Measurements from ENCODE around the gene ESYT2.

Gene ESYT2

DNA sequence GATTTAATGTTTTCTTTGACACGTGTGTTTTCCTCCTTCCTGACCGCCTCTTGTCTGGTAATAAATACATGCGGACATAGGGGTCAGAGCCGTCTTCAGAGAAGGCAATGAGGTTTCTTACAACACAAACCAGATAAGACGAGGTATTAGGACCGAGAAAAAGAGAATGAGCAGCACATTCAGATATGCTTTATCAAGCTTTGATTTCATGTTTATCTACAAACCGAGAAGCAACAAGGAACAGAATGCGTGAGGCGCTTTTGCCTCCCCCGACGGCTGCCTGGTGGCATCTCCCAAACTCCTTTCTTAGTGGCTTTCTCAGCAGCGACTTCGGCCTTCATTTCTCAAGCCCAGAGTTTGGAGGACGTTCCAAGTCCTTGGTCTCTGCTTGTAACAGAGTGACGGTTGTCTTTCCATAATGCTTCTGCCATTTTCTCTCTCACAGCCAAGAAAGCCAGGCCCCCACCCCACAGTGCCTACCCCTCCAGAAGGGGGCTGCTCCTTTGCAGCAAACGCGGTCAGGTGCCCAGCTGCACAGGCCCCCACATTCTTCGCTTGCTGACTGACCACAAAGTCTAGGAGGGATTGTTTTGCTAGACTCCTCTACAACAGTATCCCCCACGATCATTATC is 92.1 kb downstream of the ESYT2 start:
- DNase-seq: no peak

DNA sequence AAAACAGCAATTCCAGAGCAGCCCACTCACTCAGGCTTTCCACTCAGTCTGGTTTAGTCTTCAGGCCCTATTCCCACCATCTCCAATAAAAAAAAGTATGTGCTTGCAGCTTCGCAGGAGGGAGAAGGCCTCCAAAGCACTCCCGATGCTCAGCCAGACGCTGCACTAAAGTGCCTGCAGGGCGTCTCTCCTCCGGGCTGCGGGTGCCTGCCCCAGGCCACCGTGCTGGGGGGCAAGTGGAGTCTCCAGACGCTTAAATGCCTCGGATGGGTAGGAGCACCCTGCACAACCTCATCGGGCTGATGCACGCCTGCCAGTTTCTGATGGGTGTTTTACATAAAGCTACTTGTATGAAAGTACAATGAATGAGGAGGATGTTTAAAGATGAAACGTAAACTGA is 93.4 kb downstream of the ESYT2 start:
- DNase-seq: no peak

GRCh38 chr7:158734861-158735260 is 94.4 kb downstream of the ESYT2 start:
- DNase-seq: no peak

DNA sequence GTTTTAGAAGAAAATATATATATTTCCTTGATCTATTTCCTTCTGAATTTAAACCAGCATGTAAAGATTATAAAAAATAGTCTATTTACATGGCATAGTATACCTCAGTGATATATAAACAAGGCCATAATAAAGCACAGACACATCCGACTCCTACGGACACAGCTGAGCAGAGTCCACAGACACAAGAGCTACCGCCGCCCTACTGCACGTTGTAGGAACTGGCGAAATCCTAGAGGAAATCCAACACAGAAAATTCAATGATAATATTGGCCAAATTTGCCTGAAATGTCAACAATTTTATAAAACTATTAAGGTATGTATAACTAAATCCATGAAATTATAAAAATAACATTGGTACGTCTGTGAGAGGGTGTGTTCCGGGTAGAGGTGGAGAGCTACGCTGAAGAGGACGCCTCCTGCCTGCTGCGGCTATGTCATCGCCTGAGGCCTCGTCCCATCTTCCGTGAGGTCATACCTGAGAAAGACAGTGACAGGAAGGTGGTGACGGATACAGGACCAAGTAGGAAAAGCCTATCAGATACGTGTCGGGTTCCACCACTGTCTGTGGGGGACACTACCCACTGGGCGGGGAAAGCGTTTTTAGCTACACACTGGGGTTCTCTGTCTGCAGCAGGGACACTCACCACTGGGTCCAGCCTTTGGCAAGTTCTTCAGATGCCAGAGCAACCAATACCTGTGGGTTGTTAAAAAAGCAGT is 95.4 kb downstream of the ESYT2 start:
- DNase-seq: no peak

DNA sequence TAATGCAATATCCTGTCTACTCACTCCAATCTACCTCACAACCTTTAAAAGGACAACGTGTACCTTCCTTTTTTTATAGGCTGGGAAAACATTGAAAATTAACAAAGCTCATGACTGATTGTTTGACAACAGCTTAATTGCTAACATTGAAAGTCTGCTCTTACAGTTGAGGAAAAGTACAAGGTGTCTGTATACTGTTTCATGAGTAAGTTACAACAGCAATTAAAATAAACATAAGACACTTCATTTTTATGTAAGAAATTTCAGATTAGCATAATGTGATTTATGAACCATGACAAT is 96.1 kb downstream of the ESYT2 start:
- no peak for DNase-seq

GRCh38 chr7:158732494-158733219 is 96.7 kb downstream of the ESYT2 start:
- no peak for DNase-seq

GRCh38 chr7:158731761-158732160 is 97.5 kb downstream of the ESYT2 start:
- DNase-seq: no peak

- no peak for DNase-seq
These were observed 98.6 kb downstream of the ESYT2 start for GRCh38 chr7:158730383-158731346.

DNA sequence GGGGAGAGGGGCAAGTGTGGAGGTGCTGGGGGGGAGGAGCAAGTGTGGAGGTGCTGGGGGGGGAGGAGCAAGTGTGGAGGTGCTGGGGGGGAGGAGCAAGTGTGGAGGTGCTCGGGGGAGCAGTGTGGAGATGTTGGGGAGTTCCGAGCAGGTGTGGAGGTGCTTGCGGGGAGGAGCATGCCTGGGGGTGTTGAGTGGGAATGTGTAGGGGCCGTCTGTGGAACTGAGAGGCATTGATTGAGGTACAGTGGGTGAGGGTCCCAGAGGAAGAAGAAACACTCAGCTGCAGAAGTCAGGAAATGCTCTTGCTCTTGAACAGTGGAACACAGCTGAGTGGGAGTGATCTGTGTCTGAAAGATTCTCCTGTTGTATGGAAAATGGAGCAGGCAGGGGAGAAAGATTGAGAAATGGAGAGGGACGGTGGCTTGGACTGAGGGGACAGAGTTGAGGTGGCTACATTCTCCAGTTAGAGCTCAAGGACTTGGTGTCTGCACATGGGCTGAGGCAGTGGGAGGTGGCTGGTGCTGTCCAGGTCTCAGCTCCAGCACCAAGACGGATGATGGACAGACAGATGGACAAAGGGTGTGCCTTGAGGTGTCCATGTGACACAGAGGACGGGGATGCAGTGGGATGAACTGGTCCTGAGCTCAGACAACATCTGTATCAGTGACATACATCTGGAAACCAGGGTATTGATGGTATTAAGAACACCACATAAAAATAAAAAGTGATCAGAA is 99.5 kb downstream of the ESYT2 start:
- no peak for DNase-seq

GRCh38 chr7:158728911-158729645 is 100.2 kb downstream of the ESYT2 start:
- no peak for DNase-seq

GRCh38 chr7:158727690-158728089 is 101.6 kb downstream of the ESYT2 start:
- no peak for DNase-seq

DNA sequence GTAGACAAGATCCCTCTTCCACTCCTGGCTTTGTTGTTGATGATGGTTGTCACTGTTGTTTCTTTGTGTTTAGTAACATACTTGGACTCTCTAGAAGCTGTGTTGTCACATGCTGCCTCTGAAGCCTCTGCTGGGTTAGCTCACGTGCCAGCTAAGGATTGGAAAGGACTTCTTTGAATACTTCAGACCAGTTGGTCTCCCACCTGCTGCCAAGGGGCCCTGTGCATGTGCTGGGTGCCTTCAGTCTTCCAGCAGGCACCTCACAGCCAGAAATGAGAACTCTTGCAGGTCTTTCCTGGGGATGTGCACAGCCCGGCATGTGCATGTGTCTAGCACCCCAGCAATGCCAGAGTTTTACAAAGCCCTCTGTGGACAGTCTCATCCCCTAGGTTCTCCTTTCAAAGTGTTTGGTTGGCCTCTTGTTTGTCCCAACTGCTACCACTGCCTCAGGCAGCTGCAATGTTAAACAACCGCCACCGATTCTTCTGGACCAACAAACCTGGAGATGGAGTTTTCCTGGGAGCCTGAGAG is 103.0 kb downstream of the ESYT2 start:
- no peak for DNase-seq

GRCh38 chr7:158725506-158725800 is 103.9 kb downstream of the ESYT2 start:
- no peak for DNase-seq

- no peak for DNase-seq
These were observed 104.4 kb downstream of the ESYT2 start for GRCh38 chr7:158724658-158725505.

- no peak for DNase-seq
These were observed 105.5 kb downstream of the ESYT2 start for GRCh38 chr7:158723714-158724385.

GRCh38 chr7:158723266-158723665 is 106.0 kb downstream of the ESYT2 start:
- no peak for DNase-seq

GRCh38 chr7:158722574-158723237 is 106.6 kb downstream of the ESYT2 start:
- DNase-seq: no peak

DNA sequence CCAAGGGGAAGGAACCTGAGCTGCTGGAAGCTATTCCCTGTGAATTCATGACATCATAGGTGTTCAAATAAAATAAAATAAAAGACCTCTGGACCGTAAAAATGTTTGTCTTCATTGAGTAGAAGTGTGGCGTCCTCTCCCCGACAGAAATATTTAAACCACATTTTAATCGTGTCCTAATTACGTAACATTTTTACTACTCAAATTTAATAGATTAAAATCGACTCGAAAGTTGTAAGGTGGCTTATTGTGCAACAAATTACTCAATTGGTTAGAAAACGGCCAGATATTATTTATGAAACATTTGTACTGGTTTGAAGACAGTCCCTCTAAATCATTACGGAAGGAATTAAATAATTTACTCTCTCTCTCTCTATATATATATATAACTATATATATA is 109.2 kb downstream of the ESYT2 start:
- no peak for DNase-seq

DNA sequence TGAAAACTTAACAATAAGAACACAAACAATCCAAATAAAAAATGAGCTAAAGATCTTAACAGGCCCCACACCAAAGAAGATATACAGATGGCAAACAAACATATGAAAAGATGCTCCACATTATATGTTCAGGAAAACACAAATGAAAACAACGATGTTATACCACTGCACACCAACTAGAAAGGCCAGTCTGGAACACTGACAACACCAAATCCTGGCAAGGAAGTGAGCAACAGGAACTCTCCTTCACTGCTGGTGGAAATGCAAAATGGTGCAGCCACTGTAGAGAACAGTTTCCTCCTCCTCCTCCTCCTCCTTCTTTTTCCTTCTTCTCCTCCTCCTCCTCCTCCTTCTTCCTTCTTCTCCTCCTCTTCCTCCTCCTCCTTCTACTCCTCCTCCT is 112.5 kb downstream of the ESYT2 start:
- no peak for DNase-seq

All from KG1 (cell line).